ENCODE measurements around the gene RAB11FIP4.

RAB11FIP4 gene

GRCh38 chr17:31388770-31389656, 2.5 kb upstream of the RAB11FIP4 start:
- TF ChIP-seq CTCF (IDR thresholded peaks at IDR 0.05), result peak; percentile 84
- TF ChIP-seq ZFX (IDR thresholded peaks at IDR 0.05; ENCODE audit: borderline replicate concordance), result no peak

GRCh38 chr17:31389657-31390381, 1.7 kb upstream of the RAB11FIP4 start:
- no peak overlapping the region for H3K27ac ChIP-seq
- no peak for TF ChIP-seq ZFX (IDR thresholded peaks at IDR 0.05; ENCODE audit: borderline replicate concordance)
- TF ChIP-seq CTCF (IDR thresholded peaks at IDR 0.05), result peak; percentile 59

More at GRCh38 chr17:31388770-31389656, 2.5 kb upstream of the RAB11FIP4 start:
- no peak overlapping the region for H3K27ac ChIP-seq

- H3K27ac ChIP-seq, result no peak overlapping the region
- TF ChIP-seq CTCF (IDR thresholded peaks at IDR 0.05) (no peak), ZFX (IDR thresholded peaks at IDR 0.05; ENCODE audit: borderline replicate concordance) (no peak)
Observed at GRCh38 chr17:31390426-31390747, 1.1 kb upstream of the RAB11FIP4 start.

- no peak for TF ChIP-seq CTCF (IDR thresholded peaks at IDR 0.05)
- no peak for TF ChIP-seq ZFX (IDR thresholded peaks at IDR 0.05; ENCODE audit: borderline replicate concordance)
- no peak overlapping the region for H3K27ac ChIP-seq
Observed at GRCh38 chr17:31390748-31391495, 553 bp upstream of the RAB11FIP4 start.

GRCh38 chr17:31392002-31392855, 754 bp downstream of the RAB11FIP4 start:
- TF ChIP-seq ZFX (IDR thresholded peaks at IDR 0.05; ENCODE audit: borderline replicate concordance) (no peak), CTCF (IDR thresholded peaks at IDR 0.05) (no peak)
- no peak overlapping the region for H3K27ac ChIP-seq

- TF ChIP-seq ZFX (IDR thresholded peaks at IDR 0.05; ENCODE audit: borderline replicate concordance) (no peak), CTCF (IDR thresholded peaks at IDR 0.05) (no peak)
- no peak overlapping the region for H3K27ac ChIP-seq
Observed at GRCh38 chr17:31392856-31393748, 1.6 kb downstream of the RAB11FIP4 start.

Measured in 22Rv1 (cell line).